NCI-H1694 (cell line): ENCODE data around the gene TAF4.
"Not testable (repeated sequence)": the region's sequence is repeated elsewhere in the genome, so short reads cannot be mapped to it uniquely, and the experiment has no call there.

ENCODE experiments used
- DNase-seq: peaks from one replicate; lab custom pipeline; 2025; lab: John Stamatoyannopoulos, UW

The TAF4 gene

DNA sequence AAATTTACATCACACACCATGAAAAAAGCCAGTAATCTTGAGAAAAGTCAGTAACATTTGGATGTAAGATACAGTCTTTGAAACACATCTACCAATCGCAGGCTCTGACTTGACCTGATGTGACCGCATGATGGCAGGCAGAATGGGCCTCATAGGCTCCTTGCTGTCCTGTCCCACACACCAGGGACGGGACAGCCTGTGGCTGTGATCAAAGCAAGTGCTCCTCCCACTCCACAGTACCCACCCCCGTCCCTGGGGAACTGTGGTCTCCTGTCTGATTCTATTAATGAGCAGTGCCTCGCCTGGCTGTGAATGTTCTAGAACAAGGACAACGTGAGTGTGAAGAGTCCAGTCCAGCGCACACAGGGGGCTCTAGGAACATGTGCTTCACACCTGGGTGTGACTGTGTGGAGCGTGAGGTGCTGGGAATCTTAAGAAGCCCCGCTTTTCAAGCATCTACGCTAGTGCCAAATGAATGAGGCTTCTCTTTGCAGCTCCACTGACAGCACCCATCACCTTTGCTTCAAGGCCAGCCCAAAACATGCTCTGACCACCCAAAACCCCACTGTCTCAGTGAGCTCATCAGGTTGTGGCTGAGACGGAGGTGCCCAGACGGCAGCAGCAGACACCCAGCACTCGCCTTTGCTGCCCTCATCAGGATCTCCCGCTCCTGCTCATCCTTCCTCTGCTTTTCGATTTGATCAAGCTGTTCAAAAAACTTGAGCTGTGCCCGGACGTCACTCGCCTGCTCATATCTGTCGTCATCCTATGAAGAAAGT lies 67.1 kb downstream of the TAF4 start:
- no peak for DNase-seq

DNA sequence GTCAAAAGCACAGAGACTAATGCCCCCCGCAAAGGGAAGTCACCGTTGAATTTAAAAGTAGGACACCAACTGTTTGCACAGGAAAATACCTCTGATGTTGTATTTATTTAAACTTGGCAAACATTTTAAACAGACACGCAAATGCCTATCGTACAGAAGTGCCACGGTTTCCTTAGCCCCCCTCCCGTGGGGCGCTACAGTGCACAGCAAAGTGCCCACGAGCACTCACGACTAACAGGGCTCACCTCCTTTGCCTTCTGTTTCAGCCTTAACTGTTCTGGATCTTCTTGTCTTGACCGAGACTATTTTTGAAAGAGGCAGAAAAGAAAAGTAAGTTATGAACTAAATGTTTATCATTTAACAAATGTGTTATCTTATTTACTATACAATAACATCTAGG lies 67.8 kb downstream of the TAF4 start:
- no peak for DNase-seq

DNA sequence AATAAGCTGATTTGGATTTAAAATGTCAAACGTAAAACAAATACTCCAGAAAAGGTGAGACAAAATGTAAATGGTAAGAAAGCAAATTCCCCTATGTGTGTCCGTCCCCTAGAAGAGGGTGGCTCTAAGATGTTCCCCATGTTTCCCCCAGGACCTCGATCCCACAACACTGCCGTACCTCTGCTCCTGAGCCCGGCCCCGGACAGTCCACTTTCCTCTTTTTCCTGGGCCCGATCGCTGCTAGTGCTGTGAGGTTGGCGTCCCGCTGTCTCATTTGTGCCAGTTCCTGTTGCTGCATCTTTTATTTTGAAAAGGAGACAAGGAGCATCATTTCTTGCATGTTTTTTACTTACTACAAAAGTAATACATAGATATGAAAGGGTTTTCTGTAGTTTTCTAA lies 68.3 kb downstream of the TAF4 start:
- DNase-seq = no peak

GRCh38 chr20:61994546-61994945 lies 71.1 kb downstream of the TAF4 start:
- DNase-seq = no peak

DNA sequence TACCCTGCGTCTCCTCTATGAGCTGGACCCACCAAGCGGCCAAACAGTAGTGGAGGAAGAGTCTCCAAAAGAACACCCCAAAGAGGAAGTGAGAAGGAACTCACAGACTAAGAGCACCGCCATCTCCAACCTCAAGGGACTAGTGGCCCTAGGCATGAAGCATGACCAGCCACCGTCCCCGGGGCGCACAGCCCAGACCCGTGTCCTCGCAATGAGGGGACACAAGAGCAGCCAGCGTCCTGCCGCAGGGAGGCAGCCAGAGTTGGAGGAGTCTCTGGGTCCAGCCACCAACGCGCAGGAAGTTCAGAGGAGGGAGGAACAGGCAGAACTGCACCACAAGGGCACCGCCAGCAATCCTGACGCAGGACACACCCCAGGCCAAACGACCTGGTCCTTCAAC lies 72.6 kb downstream of the TAF4 start:
- DNase-seq = no peak

DNA sequence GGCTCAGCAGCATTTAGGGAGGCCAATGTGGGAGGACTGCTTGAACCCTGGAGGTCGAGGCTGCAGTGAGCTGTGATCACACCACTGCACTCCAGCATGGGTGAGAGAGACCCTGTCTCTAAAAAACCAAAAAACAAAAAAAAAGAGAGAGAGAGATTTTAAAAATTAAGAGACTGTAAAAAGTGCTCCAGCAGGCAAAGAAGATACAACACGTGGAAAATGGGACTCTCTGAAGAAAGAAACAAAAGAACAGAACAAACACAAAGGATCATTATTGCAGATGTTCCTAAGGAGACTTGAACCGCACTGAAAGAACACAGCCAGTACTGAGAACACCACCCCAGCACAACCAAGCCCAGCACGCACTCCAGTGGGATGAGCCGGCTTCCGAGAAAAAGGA lies 74.2 kb downstream of the TAF4 start:
- no peak for DNase-seq

- no peak for DNase-seq
Measured at GRCh38 chr20:61990484-61990883, 75.2 kb downstream of the TAF4 start.

- DNase-seq = no peak
Measured at GRCh38 chr20:61989741-61990140, 75.9 kb downstream of the TAF4 start.

- DNase-seq = no peak
Measured at GRCh38 chr20:61988665-61989064, 77.0 kb downstream of the TAF4 start.

DNA sequence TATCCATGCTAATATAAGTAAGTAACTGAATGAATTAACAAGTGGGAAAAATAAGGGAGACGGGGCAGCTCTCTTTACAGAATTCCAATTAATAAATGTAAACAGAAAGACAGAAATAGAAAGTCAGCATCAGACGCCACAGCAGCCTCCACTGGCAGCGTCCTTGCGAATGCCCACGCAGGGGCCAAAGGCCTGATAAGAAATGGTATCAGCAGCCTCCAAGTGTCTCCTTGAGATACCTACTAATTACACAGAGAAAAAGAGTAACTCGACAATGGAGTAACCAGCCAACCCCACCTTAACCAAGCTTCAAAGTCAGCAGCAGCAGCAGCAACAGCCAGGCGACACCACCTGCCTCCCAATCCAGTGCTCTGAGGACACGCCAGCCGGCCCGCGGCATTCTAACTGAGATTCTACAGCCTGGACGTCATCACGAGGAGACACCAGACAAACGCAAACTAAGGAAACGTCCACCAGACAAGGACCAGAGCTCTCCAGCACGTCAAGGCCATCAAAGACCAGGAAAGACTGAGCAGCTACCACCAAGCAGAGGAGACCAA lies 78.8 kb downstream of the TAF4 start:
- no peak for DNase-seq

DNA sequence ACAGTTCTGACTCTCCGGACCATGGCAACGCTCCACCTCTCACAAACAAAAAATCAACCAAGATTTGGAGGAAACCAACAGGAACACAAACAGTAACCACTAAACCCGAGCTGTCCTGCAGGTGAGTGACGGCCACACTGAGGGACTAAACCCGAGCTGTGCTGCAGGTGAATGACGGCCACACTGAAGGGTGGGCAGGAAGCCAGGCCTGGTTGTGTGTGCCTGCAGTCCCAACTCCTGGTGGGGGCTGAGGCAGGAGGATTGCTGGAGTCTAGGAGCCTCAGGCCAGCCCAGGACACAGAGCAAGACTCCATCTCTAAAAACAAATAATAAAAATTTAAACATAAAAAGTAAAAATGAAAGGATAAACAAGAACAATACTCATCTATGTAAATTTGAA lies 80.6 kb downstream of the TAF4 start:
- DNase-seq = no peak

DNA sequence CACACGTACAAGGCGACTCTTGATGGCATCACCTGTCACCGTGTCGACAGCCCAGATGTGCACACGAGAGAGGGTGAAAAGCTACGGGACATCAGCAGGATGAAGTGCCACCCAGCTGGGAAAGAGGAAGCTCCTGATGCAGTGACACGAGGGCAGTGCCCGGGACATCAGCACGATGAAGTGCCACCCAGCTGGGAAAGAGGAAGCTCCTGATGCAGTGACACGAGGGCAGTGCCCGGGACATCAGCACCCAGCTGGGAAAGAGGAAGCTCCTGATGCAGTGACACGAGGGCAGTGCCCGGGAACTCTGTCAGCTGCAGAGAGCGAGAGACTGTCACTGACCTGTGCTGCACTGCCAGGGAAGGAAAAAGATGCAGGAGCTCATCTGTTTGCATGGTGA lies 81.2 kb downstream of the TAF4 start:
- DNase-seq = not testable (repeated sequence)

- no peak for DNase-seq
Measured at GRCh38 chr20:61983965-61984364, 81.7 kb downstream of the TAF4 start.

DNA sequence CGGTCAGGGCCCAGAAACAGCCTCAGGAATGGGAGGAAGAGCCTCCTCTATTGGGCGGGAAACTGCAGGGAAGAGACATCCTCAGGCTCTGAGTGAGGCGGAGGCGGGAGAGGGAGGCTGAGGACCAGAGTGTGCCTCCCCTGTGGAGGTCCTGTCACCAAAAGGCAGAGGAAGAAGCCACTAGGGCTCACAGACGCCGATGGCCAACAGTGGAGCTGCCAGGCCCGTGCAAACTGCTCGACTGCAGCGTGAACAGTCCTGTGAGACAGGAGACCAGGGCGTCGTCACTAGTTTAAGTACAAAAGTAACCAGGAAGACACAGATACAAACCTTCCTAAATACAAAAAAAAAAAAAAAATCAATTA lies 82.7 kb downstream of the TAF4 start:
- DNase-seq = no peak

GRCh38 chr20:61982191-61982950 lies 83.3 kb downstream of the TAF4 start:
- DNase-seq = no peak

GRCh38 chr20:61981691-61982090 lies 84.0 kb downstream of the TAF4 start:
- DNase-seq = not testable (repeated sequence)

GRCh38 chr20:61980647-61981583 lies 84.8 kb downstream of the TAF4 start:
- no peak for DNase-seq

GRCh38 chr20:61979701-61980635 lies 85.7 kb downstream of the TAF4 start:
- no peak for DNase-seq

GRCh38 chr20:61979090-61979489 lies 86.6 kb downstream of the TAF4 start:
- DNase-seq = no peak

DNA sequence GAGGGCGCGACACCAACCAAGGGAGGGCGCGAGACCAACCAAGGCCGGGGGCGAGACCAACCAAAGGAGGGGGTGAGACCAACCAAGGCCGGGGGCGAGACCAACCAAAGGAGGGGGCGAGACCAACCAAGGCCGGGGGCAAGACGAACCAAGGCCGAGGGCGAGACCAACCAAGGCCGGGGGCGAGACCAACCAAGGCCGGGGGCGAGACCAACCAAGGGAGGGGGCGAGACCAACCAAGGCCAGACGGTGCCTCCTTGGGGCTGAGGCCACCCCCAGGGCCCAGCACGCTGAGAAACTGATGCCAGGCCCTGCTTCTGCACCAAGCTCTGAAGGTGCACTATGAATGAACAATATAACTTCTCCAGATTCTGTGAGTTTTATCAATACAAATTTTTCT lies 87.2 kb downstream of the TAF4 start:
- no peak for DNase-seq

DNA sequence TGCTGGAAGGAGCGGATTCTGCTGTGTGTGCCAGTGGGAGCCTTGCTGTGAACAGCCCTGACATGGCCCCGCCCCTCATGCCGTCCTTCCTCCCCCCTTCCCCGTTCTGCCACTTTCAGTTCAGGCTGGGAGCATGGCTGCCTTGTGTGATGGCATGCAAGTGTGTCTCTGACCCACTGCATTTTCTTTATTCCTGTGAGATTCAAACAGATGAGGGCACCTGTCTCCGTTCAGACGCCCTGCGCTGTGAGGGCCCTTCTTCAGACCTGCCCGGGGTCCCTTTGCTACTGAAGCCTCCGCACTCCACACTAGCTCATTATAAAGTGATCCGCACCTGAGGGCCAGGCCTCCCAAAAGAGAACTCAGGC lies 88.3 kb downstream of the TAF4 start:
- DNase-seq = no peak
